Epithelial cell of esophagus (primary cell): ENCODE measurements around the gene GPRC5B.
A peak's percentile ranks its signal among the peaks of the same experiment; 100 is the strongest.

Experiments used
- DNase-seq: peaks from one replicate; pipeline ENCODE4 v3.0.0; 2010; ENCODE audit warnings: low read depth
- H3K4me3 ChIP-seq: 2 replicates; pipeline ENCODE4 v1.5.1; 2011; ENCODE audit warnings: mild to moderate bottlenecking, low read length, control low read depth
- CTCF ChIP-seq: IDR thresholded peaks from 2 replicates; pipeline ENCODE4 v1.5.1; 2011; ENCODE audit warnings: low read depth, mild to moderate bottlenecking, low read length, control low read depth, inconsistent platforms; ENCODE audit not compliant: insufficient read depth; ENCODE audit errors: missing control alignments

Gene GPRC5B

GRCh38 chr16:19898924-19899604 is 14.4 kb upstream of the GPRC5B start:
- TF ChIP-seq CTCF: peak; percentile 83
- no peak overlapping the region for H3K4me3 ChIP-seq
- peak; percentile 62 for DNase-seq

GRCh38 chr16:19898166-19898565 is 13.5 kb upstream of the GPRC5B start:
- TF ChIP-seq CTCF: no peak

GRCh38 chr16:19896951-19897350 is 12.3 kb upstream of the GPRC5B start:
- H3K4me3 ChIP-seq: no peak overlapping the region
- no peak for TF ChIP-seq CTCF
- no peak for DNase-seq

More at GRCh38 chr16:19898166-19898565, 13.5 kb upstream of the GPRC5B start:
- no peak overlapping the region for H3K4me3 ChIP-seq
- no peak for DNase-seq

GRCh38 chr16:19894586-19894985 is 9.9 kb upstream of the GPRC5B start:
- H3K4me3 ChIP-seq: no peak overlapping the region
- TF ChIP-seq CTCF: no peak
- no peak for DNase-seq

- DNase-seq: no peak
- TF ChIP-seq CTCF: no peak
- no peak overlapping the region for H3K4me3 ChIP-seq
Measured at GRCh38 chr16:19892902-19893301, 8.3 kb upstream of the GPRC5B start.

- no peak for DNase-seq
- no peak overlapping the region for H3K4me3 ChIP-seq
- no peak for TF ChIP-seq CTCF
Measured at GRCh38 chr16:19890901-19891300, 6.3 kb upstream of the GPRC5B start.

GRCh38 chr16:19888834-19889233 is 4.2 kb upstream of the GPRC5B start:
- H3K4me3 ChIP-seq: no peak overlapping the region
- no peak for DNase-seq
- no peak for TF ChIP-seq CTCF
